Lower leg skin (tissue), 3 donors: ENCODE results near the gene SH3BGRL3.

Experiments
- CTCF ChIP-seq, 3 donors: fragments of 450-650 bp; IDR thresholded peaks; one replicate each; pipeline ENCODE4 v1.5.1; 2016; ENCODE audit warnings: antibody characterized with exemption in 3 of 3, mild to moderate bottlenecking in 3 of 3, moderate library complexity in 2 of 3
- POLR2A ChIP-seq, 2 donors: fragments of 450-650 bp; IDR thresholded peaks; one replicate each; pipeline ENCODE4 v1.6.1; 2016 to 2017; ENCODE audit warnings: antibody characterized with exemption in 2 of 2, mild to moderate bottlenecking in 1 of 2, moderate library complexity in 1 of 2

- TF ChIP-seq CTCF (IDR thresholded peaks at IDR 0.05) (no peak), POLR2A (IDR thresholded peaks at IDR 0.05) (no peak)
These were observed 42.5 kb upstream of the SH3BGRL3 start for GRCh38 chr1:26237230-26237966.
